ENCODE measurements around the gene FAM83F.

DNA sequence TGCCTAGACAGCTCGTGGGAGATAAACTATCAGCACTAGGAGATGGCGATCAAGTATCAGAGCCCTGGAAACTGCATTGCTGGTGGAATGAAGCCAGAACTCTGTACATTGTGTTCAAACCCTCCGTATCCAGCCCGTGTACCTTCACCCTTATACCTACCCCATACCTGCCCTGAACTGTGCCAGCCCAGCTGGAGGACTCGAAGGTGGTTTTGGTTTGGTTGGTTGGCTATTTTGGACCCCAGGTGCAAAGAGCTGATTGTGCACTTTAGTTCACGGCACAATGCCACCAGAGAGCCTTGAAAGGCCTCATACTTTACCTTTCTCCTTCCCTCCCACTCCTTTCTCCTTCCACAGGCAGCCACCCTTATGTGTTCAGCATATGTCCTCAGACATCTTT, 16.0 kb downstream of the FAM83F start:
- TF ChIP-seq SIN3A (IDR thresholded peaks at IDR 0.05; ENCODE audit: borderline replicate concordance, insufficient read depth, low read length) = no peak
- TF ChIP-seq, protein P1, sequence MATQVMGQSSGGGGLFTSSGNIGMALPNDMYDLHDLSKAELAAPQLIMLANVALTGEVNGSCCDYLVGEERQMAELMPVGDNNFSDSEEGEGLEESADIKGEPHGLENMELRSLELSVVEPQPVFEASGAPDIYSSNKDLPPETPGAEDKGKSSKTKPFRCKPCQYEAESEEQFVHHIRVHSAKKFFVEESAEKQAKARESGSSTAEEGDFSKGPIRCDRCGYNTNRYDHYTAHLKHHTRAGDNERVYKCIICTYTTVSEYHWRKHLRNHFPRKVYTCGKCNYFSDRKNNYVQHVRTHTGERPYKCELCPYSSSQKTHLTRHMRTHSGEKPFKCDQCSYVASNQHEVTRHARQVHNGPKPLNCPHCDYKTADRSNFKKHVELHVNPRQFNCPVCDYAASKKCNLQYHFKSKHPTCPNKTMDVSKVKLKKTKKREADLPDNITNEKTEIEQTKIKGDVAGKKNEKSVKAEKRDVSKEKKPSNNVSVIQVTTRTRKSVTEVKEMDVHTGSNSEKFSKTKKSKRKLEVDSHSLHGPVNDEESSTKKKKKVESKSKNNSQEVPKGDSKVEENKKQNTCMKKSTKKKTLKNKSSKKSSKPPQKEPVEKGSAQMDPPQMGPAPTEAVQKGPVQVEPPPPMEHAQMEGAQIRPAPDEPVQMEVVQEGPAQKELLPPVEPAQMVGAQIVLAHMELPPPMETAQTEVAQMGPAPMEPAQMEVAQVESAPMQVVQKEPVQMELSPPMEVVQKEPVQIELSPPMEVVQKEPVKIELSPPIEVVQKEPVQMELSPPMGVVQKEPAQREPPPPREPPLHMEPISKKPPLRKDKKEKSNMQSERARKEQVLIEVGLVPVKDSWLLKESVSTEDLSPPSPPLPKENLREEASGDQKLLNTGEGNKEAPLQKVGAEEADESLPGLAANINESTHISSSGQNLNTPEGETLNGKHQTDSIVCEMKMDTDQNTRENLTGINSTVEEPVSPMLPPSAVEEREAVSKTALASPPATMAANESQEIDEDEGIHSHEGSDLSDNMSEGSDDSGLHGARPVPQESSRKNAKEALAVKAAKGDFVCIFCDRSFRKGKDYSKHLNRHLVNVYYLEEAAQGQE (IDR thresholded peaks at IDR 0.05; ENCODE audit: insufficient read depth in 1 of 2, low read depth in 2 of 2, low read length in 2 of 2) = no peak
- TF ChIP-seq POLR2AphosphoS5 (IDR thresholded peaks at IDR 0.05; ENCODE audit: low read depth, low read length) = no peak
- TF ChIP-seq TAF1 (IDR thresholded peaks at IDR 0.05; ENCODE audit: borderline replicate concordance, insufficient read depth, low read length) = no peak

All from PFSK-1 (cell line).